UCSD-AML1 (cell line): ENCODE results near the gene RABGGTA.

Experiments used
- DNase-seq: peaks from one replicate; lab custom pipeline; 2025; ENCODE audit not compliant: unreplicated experiment; lab: John Stamatoyannopoulos, UW

Gene RABGGTA

DNA sequence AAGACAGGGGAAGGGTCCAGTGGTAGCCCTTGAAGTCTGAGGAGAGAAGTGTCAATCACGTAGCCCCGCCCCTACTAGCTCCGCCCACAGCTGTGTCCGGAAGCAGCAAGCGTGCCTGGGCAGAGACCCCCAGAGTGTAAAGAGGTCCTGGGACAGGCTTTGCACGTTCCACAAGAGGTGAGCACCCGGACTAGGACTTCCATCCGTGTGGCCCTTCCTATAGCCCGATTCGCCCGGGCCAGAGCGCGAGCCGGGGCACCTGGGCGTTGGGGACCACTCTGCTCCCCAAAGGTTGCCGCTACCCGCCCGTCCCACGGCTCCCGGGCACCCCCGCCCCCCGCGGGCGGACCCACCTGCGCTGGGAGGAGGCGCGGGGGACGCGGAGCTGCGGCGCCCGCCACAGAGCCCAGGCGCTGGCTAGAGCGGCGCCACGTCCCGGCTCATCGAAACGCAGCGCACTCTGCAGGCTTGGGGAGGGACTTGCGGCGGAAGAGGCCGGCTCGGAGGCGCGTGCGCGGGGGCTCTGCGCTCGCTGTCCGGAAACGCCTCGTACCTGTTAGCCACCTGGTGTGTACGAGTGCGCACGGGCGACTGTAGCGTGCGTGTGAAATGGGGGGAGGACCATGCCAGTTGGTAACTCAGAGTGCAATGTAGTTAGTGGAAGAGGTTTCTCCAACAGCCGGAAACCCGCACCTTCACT, at the start of gene RABGGTA:
RABGGTA (minus strand) TSS at position 464 of the 700 bp plus-strand sequence. CDS start 482 bp downstream, outside the sequence.
- DNase-seq: peak; percentile 89

DNA sequence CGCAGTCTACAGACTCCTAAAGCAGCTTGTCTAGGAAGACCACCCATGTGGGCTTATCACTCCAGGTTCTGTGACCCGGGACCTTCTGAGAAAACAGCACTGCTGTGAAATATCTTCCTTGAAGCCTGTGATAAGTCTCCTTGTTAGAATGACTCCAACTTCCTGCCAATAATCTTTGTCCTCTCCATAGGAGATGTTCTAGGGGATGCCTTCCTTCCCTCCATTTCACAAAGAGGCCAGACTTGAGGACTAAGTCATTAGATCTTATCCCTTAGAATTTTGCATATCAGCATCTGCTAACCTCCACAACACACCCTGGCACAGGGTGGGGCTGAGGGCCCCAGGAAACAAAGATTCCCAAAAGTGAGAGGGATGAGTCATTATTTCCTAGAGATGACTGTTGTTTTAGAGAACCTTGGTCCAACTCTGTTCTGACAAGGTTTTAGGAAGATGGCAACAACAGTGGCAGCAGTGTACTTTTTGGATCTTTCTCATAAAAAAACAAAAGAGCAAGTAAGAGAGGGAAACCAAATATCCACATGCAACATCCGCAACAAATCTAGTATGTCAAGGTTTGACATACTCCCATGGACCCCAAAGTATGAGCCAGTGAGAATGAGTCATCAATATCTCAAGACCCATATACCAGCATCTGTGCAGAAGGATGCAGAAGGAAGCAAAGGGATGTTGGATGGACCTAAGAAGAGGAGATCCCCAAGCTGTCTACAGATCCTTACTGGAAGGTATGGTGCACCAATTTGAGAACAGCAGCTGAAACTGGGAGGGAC, 45.9 kb upstream of the RABGGTA start:
- DNase-seq: no peak

GRCh38 chr14:24316597-24316950, 45.2 kb upstream of the RABGGTA start:
- no peak for DNase-seq

DNA sequence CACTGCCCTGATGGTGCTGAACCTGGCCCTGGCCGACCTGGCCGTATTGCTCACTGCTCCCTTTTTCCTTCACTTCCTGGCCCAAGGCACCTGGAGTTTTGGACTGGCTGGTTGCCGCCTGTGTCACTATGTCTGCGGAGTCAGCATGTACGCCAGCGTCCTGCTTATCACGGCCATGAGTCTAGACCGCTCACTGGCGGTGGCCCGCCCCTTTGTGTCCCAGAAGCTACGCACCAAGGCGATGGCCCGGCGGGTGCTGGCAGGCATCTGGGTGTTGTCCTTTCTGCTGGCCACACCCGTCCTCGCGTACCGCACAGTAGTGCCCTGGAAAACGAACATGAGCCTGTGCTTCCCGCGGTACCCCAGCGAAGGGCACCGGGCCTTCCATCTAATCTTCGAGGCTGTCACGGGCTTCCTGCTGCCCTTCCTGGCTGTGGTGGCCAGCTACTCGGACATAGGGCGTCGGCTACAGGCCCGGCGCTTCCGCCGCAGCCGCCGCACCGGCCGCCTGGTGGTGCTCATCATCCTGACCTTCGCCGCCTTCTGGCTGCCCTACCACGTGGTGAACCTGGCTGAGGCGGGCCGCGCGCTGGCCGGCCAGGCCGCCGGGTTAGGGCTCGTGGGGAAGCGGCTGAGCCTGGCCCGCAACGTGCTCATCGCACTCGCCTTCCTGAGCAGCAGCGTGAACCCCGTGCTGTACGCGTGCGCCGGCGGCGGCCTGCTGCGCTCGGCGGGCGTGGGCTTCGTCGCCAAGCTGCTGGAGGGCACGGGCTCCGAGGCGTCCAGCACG, 44.6 kb upstream of the RABGGTA start:
- no peak for DNase-seq

- no peak for DNase-seq
Observed at GRCh38 chr14:24315243-24315806, 43.9 kb upstream of the RABGGTA start.

GRCh38 chr14:24314377-24315193, 43.2 kb upstream of the RABGGTA start:
- no peak for DNase-seq

GRCh38 chr14:24313913-24314312, 42.5 kb upstream of the RABGGTA start:
- DNase-seq: no peak

GRCh38 chr14:24312736-24313507, 41.5 kb upstream of the RABGGTA start:
- DNase-seq: peak; percentile 80

DNA sequence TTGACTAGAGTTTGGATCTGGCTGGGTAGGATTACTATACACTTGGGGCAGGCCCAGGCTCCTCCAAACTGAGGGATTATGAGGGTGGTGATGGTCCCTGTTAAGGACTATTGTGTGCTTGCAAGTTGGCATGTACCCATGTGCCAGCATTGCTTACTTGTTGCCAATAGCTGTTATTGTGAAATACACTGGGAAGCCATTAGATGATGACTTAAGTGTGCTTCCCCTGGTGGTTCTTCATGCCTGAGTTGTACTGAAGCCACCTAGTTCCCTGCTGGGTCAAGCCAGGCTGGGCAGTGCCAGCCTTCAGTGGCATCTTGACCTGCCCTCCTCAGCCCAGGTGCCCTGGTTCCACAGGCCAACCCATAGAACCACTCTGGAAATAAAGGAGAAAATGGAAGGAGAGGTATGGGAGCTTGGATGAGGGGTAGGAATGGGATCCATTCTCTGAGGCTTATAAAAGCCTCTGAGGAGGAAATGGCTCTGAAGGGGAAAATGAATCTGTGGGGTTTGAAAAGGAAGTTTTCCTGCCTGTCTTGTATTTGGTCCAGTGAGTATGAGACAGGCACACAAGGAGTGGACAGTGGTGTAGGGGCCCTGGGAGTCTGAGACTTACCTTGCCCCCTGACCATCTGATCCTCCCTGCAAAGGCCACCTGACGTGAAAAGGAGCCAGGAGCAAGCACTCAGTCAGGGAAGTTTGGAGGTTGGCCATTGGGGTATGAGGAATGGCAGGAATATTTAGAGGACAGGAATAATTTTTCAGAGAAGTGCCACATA, 40.6 kb upstream of the RABGGTA start:
- no peak for DNase-seq

DNA sequence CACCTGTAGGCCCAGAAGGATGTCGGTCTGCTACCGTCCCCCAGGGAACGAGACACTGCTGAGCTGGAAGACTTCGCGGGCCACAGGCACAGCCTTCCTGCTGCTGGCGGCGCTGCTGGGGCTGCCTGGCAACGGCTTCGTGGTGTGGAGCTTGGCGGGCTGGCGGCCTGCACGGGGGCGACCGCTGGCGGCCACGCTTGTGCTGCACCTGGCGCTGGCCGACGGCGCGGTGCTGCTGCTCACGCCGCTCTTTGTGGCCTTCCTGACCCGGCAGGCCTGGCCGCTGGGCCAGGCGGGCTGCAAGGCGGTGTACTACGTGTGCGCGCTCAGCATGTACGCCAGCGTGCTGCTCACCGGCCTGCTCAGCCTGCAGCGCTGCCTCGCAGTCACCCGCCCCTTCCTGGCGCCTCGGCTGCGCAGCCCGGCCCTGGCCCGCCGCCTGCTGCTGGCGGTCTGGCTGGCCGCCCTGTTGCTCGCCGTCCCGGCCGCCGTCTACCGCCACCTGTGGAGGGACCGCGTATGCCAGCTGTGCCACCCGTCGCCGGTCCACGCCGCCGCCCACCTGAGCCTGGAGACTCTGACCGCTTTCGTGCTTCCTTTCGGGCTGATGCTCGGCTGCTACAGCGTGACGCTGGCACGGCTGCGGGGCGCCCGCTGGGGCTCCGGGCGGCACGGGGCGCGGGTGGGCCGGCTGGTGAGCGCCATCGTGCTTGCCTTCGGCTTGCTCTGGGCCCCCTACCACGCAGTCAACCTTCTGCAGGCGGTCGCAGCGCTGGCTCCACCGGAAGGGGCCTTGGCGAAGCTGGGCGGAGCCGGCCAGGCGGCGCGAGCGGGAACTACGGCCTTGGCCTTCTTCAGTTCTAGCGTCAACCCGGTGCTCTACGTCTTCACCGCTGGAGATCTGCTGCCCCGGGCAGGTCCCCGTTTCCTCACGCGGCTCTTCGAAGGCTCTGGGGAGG, 39.5 kb upstream of the RABGGTA start, which contains the start of gene LTB4R:
LTB4R (plus strand) TSS at position 857 of the 959 bp plus-strand sequence. CDS start 4,150 bp downstream, outside the sequence.
- no peak for DNase-seq

DNA sequence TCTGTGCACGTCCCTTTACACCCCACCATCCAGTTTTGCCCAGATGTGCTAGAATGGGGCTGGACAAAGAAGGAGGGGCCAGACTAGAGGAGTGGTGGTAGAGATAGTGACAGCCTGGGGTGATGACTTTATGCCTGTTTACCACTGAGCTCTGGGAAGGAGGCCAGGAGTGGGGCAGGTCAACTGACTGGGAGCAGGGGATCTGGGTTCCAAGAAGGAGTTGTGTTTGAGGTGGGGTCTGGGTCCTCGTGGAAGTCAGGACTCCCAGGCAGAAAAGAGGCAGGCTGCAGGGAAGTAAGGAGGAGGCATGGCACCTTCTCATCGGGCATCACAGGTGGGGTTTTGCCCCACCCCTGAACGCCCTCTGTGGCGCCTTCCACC, 38.9 kb upstream of the RABGGTA start:
- DNase-seq: no peak

DNA sequence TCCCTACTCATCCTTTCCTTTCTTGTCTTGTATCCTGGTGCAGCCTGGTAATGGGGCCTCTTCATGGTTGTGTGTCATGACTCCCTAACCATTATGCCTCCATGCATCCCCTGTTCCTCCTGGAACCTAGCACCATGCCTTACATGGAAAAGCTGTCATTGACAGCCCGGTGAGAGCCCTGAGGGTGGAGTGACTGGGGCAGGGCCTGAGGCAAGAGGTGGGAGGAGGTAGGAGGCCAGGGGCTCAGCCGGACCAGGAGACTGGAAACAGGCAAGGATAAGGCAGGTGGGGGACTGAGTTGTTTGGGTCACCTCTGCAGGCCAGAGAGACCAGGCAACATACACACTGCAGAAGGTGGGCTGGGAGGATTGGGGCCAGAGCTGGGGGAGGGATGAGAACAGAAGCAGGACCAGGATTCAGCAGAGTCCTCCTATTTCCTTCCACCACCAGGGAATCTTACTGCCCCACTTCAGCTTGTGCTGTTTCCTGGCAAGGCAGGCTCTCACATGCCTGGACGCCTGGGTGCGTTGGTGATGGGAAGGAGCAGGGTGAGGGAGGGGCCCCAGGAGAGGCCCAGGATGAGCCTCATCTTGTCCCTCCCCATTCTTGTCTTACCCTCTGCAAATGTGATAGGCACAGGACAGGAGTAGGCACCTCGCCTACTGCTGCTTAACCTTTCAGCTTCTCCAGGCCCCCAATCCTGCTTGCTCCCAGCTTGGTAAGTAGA, 38.3 kb upstream of the RABGGTA start, which contains the start of gene LTB4R2:
LTB4R2 (plus strand) TSS at position 603 of the 727 bp plus-strand sequence. CDS start 525 bp downstream, outside the sequence.
- DNase-seq: no peak

DNA sequence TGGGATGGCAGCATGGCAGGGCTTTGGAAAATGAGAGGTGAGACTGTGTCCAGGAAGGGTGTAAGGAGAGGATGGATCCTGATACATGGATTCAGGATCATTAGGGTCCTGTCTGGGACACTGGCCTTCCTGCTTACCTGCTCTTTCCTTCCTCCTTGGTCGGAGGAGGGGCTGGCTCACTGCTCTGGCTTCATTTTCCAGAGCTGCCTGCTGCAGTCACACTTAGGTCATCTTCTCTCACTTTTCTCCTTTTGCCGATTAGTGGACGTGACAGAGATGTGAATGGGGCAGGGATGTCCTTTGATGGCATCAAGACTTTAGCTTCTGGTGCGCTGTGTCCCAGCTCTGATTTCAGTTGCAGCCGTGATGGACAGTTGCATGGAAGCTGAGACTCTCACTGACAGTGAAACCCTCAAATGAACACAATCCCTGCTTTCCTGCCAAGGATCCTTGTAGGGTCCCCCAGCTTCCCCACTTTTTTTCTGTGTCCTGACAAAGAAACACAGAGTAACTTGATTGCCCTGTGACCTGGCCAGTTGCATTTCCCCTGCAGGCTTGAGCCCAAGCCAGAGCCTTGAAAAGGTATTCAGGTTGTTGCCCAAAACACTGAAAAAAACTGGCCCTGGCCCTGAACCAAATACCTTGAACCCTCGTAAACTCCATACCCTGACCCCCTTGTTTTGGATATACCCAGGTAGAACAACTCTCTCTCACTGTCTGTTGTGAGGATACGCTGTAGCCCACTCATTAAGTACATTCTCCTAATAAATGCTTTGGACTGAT, 37.1 kb upstream of the RABGGTA start:
- DNase-seq: no peak

GRCh38 chr14:24307575-24308341, 36.4 kb upstream of the RABGGTA start, which contains the start of gene CIDEB:
CIDEB (minus strand) TSS chr14:24307977; CDS start chr14:24307858, 119 bp downstream.
- DNase-seq: peak; percentile 60

GRCh38 chr14:24307156-24307574, 35.8 kb upstream of the RABGGTA start:
- DNase-seq: no peak
